GM21786 (cell line): ENCODE measurements around the gene SERPINA3.

Experiments used
- ATAC-seq: cut with Tn5 transposase; IDR thresholded peaks from one replicate; pipeline ENCODE4 v1.9.1; 2021; ENCODE audit not compliant: unreplicated experiment

SERPINA3 gene

GRCh38 chr14:94612580-94613554, 676 bp downstream of the SERPINA3 start:
- ATAC-seq: no peak

- no peak for ATAC-seq
Observed at GRCh38 chr14:94613720-94614644, 1.8 kb downstream of the SERPINA3 start.

GRCh38 chr14:94614802-94615201, 2.6 kb downstream of the SERPINA3 start:
- ATAC-seq: no peak

GRCh38 chr14:94615254-94615653, 3.1 kb downstream of the SERPINA3 start:
- ATAC-seq: no peak

GRCh38 chr14:94615823-94616570, 3.8 kb downstream of the SERPINA3 start:
- ATAC-seq: no peak

- ATAC-seq: no peak
Observed at GRCh38 chr14:94617366-94617941, 5.3 kb downstream of the SERPINA3 start.

GRCh38 chr14:94617988-94618822, 6.0 kb downstream of the SERPINA3 start:
- no peak for ATAC-seq

GRCh38 chr14:94619297-94619696, 7.1 kb downstream of the SERPINA3 start:
- ATAC-seq: no peak

GRCh38 chr14:94620597-94620996, 8.4 kb downstream of the SERPINA3 start:
- ATAC-seq: no peak

GRCh38 chr14:94621358-94622134, 9.4 kb downstream of the SERPINA3 start:
- no peak for ATAC-seq

GRCh38 chr14:94622653-94623421, 10.6 kb downstream of the SERPINA3 start:
- ATAC-seq: no peak

GRCh38 chr14:94623422-94623809, 11.2 kb downstream of the SERPINA3 start:
- ATAC-seq: no peak

GRCh38 chr14:94623856-94624499, 11.8 kb downstream of the SERPINA3 start:
- no peak for ATAC-seq

- ATAC-seq: no peak
Observed at GRCh38 chr14:94624537-94625352, 12.6 kb downstream of the SERPINA3 start.

GRCh38 chr14:94625353-94625635, 13.1 kb downstream of the SERPINA3 start:
- no peak for ATAC-seq

- ATAC-seq: no peak
Observed at GRCh38 chr14:94628578-94628977, 16.4 kb downstream of the SERPINA3 start.

GRCh38 chr14:94630396-94630795, 18.2 kb downstream of the SERPINA3 start:
- ATAC-seq: no peak
